BLaER1 treated with 17β-estradiol and CSF1 and Interleukin-3, amounts not matched to agents 10 nM and 100 nM (cell line): Measurements from ENCODE around the gene SPATA2L.

Source experiments
- H3K27ac ChIP-seq, 11 experiments: shearing (Covaris generic); formaldehyde crosslinking; 2 replicates each; pipeline ENCODE4 v1.8.1; 2022
- H3K27me3 ChIP-seq, 11 experiments: shearing (Covaris generic); formaldehyde crosslinking; 2 replicates each; pipeline ENCODE4 v1.8.1; 2022
- H3K36me3 ChIP-seq, 11 experiments: shearing (Covaris generic); formaldehyde crosslinking; 2 replicates each; pipeline ENCODE4 v1.8.1; 2022
- H3K4me1 ChIP-seq, 10 experiments: shearing (Covaris generic); formaldehyde crosslinking; 2 replicates each; pipeline ENCODE4 v1.8.1; 2022
- H3K4me2 ChIP-seq, 11 experiments: shearing (Covaris generic); formaldehyde crosslinking; 2 replicates each; pipeline ENCODE4 v1.8.1; 2022
- H3K4me3 ChIP-seq, 10 experiments: shearing (Covaris generic); formaldehyde crosslinking; 2 replicates each; pipeline ENCODE4 v1.8.1; 2022
- H3K9ac ChIP-seq, 11 experiments: shearing (Covaris generic); formaldehyde crosslinking; 2 replicates each; pipeline ENCODE4 v1.8.1; 2022
- H3K9me3 ChIP-seq, 11 experiments: shearing (Covaris generic); formaldehyde crosslinking; replicated peaks in 1 of 11; 2 replicates each; pipeline ENCODE4 v1.8.1; 2022
- H4K20me1 ChIP-seq, 11 experiments: shearing (Covaris generic); formaldehyde crosslinking; 2 replicates each; pipeline ENCODE4 v1.8.1; 2022
- Cebpa-rat ChIP-seq, 11 experiments: shearing (Covaris generic); IDR thresholded peaks; 2 replicates each; pipeline ENCODE4 v1.8.1; 2022

Gene SPATA2L

GRCh38 chr16:89657442-89658220, 43.9 kb downstream of the SPATA2L start, which contains the start of the genes CHMP1A and SPATA33:
TSS of gene CHMP1A (minus strand) at chr16:89657708. CDS start at chr16:89657588, 120 bp downstream.
TSS of gene SPATA33 (plus strand) at chr16:89657836. CDS start at chr16:89657912, 76 bp downstream.
- peak within 1 kb of the TSS; percentile 85 to 94 (median 89) for H3K27ac ChIP-seq
- no peak for TF ChIP-seq Cebpa-rat (IDR thresholded peaks at IDR 0.05)

GRCh38 chr16:89656435-89657121, 44.9 kb downstream of the SPATA2L start:
- peaks cover 29 to 53% (median 43%) of the 10 kb centered on the region in 11 experiments for H3K36me3 ChIP-seq
- peaks cover 29 to 48% (median 37%) of the 10 kb centered on the region in 10 experiments for H3K4me1 ChIP-seq
- TF ChIP-seq Cebpa-rat (IDR thresholded peaks at IDR 0.05), result no peak
- H3K9me3 ChIP-seq, result no peaks in the 10 kb centered on the region
- peak overlapping the region; percentile 90 to 99 (median 95) for H3K9ac ChIP-seq
- peak overlapping the region; percentile 77 to 99 (median 93) for H3K4me3 ChIP-seq
- H3K4me2 ChIP-seq, result peak overlapping the region; percentile 87 to 99 (median 96)
- no peaks in the 10 kb centered on the region for H3K27me3 ChIP-seq
- H4K20me1 ChIP-seq, result peaks cover 34 to 76% (median 47%) of the 10 kb centered on the region in 11 experiments; a peak in 21 of 22 replicates
- peak overlapping the region; percentile 85 to 94 (median 89) for H3K27ac ChIP-seq

More at GRCh38 chr16:89657442-89658220, 43.9 kb downstream of the SPATA2L start, which contains the start of the genes CHMP1A and SPATA33:
- H3K9ac ChIP-seq, result peak within 1 kb of the TSS; percentile 90 to 99 (median 95)
- H3K4me3 ChIP-seq, result peak within 1 kb of the TSS; percentile 77 to 99 (median 93)
- no peaks in the 10 kb centered on the region for H3K9me3 ChIP-seq
- peak within 1 kb of the TSS; percentile 87 to 99 (median 96) for H3K4me2 ChIP-seq
- H3K27me3 ChIP-seq, result no peaks in the 10 kb centered on the region
- H3K36me3 ChIP-seq, result peaks cover 22 to 54% (median 46%) of the 10 kb centered on the region in 11 experiments
- peaks cover 29 to 48% (median 37%) of the 10 kb centered on the region in 10 experiments for H3K4me1 ChIP-seq
- H4K20me1 ChIP-seq, result peaks cover 25 to 66% (median 37%) of the 10 kb centered on the region in 11 experiments; a peak in 21 of 22 replicates

DNA sequence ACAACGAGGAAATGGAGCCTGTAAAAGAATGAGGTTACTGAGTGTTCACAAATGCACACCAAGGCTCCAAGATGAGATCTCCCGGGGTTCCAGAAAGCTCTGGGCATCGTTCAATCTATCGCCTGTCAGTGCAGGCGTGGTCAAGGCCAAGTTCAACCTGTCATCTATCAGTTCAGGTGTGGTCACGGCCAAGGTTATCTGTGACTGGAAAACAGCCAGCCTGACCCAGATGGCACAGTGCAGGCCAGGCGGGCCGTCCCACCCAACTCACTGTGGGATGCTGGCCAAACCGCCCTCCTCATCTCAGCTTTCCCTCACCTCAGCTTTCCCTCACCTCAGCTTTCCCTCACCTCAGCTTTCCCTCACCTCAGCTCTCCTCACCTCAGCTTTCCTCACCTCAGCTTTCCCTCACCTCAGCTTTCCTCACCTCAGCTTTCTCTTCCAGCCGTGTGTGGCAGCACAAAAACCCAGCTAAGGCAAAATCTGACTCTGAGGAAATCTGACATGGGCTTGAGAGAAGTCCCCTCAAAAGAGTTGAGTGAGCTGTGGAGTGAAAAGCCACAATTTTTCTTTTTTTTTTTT, 46.4 kb downstream of the SPATA2L start:
- H3K4me1 ChIP-seq, result peaks cover 29 to 48% (median 37%) of the 10 kb centered on the region in 10 experiments
- H3K9me3 ChIP-seq, result no peaks in the 10 kb centered on the region
- H3K4me3 ChIP-seq, result no peak overlapping the region
- H3K9ac ChIP-seq, result peak overlapping the region in 6 of 11 experiments; percentile 13 to 99 (median 34); a peak in 7 of 22 replicates
- peaks cover 29 to 53% (median 43%) of the 10 kb centered on the region in 11 experiments for H3K36me3 ChIP-seq
- peaks cover 46 to 82% (median 62%) of the 10 kb centered on the region in 11 experiments; a peak in 21 of 22 replicates for H4K20me1 ChIP-seq
- H3K27ac ChIP-seq, result 0 out of 22 replicates have a peak overlapping the region, but pooled peaks of 1 of the 11 experiments have one; percentile 2
- H3K27me3 ChIP-seq, result no peaks in the 10 kb centered on the region
- peak overlapping the region; percentile 87 to 99 (median 96); a peak in 20 of 22 replicates for H3K4me2 ChIP-seq
- TF ChIP-seq Cebpa-rat (IDR thresholded peaks at IDR 0.05), result no peak

- H3K27ac ChIP-seq, result no peak overlapping the region
- H3K9me3 ChIP-seq, result no peaks in the 10 kb centered on the region
- no peak overlapping the region for H3K4me3 ChIP-seq
- H3K4me2 ChIP-seq, result no peak overlapping the region
- H3K4me1 ChIP-seq, result peaks cover 23 to 38% (median 27%) of the 10 kb centered on the region in 10 experiments
- H3K27me3 ChIP-seq, result no peaks in the 10 kb centered on the region
- peaks cover 29 to 55% (median 46%) of the 10 kb centered on the region in 11 experiments for H3K36me3 ChIP-seq
- TF ChIP-seq Cebpa-rat (IDR thresholded peaks at IDR 0.05), result no peak
- H3K9ac ChIP-seq, result no peak overlapping the region
- H4K20me1 ChIP-seq, result peaks cover 50 to 80% (median 65%) of the 10 kb centered on the region in 11 experiments; a peak in 21 of 22 replicates
Observed at GRCh38 chr16:89653656-89654295, 47.7 kb downstream of the SPATA2L start.

DNA sequence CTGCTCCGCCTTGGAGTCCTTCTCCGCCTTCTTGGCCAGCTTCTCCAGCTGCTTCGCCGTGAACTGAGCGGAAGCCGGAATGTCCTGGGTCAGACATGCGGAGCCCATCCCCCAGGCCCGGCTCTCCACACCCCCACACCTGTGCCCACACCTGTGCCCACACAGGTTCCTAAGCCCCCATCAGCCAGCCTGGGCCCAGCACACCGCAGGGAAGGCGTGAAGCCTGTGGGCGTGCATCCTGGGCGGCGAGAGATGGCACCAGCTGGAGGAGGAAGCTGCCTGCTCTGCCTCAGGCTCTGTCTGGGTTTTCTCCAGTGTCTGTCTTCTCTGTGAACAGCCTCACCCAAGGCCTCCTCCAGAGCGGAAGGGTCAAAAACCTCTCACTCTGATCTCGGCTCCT, 49.9 kb downstream of the SPATA2L start:
- no peak for TF ChIP-seq Cebpa-rat (IDR thresholded peaks at IDR 0.05)
- no peak overlapping the region for H3K27ac ChIP-seq
- peak overlapping the region in 4 of 11 experiments; percentile 21 to 33 (median 28); a peak in 5 of 22 replicates for H3K9ac ChIP-seq
- H4K20me1 ChIP-seq, result peaks cover 47 to 89% (median 66%) of the 10 kb centered on the region in 11 experiments; a peak in 21 of 22 replicates
- peaks cover 36 to 69% (median 59%) of the 10 kb centered on the region in 11 experiments for H3K36me3 ChIP-seq
- no peaks in the 10 kb centered on the region for H3K9me3 ChIP-seq
- H3K4me2 ChIP-seq, result no peak overlapping the region
- H3K4me1 ChIP-seq, result peaks cover 17 to 30% (median 19%) of the 10 kb centered on the region in 10 experiments
- no peaks in the 10 kb centered on the region for H3K27me3 ChIP-seq
- no peak overlapping the region for H3K4me3 ChIP-seq

DNA sequence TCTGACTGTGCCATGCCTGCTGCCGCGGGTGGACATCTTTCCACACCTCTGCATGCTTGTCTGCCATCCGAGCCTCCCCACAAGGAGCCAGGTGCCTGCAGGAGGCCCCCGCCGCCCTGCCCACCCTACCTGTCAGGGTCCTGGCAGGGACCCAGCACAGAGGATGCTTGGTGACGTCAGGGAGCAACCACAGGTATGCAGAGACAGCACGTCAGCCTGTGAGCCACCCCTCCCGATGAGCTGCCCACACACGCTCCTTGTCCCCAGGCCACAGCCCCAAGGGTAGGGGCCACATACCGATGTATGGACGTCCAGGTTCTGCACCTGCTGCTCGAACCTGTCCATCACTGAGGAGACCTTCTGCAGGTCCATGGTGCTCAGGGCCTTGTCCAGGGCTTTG, 54.6 kb downstream of the SPATA2L start:
- peaks cover 0 to 15% (median 4%) of the 10 kb centered on the region in 10 experiments; a peak in 14 of 20 replicates for H3K4me1 ChIP-seq
- H3K9ac ChIP-seq, result no peak overlapping the region
- H3K9me3 ChIP-seq, result no peaks in the 10 kb centered on the region
- H4K20me1 ChIP-seq, result peaks cover 15 to 88% (median 49%) of the 10 kb centered on the region in 11 experiments; a peak in 21 of 22 replicates
- no peak overlapping the region for H3K4me2 ChIP-seq
- peaks cover 49 to 72% (median 67%) of the 10 kb centered on the region in 11 experiments for H3K36me3 ChIP-seq
- no peaks in the 10 kb centered on the region for H3K27me3 ChIP-seq
- no peak overlapping the region for H3K27ac ChIP-seq
- no peak overlapping the region for H3K4me3 ChIP-seq
- no peak for TF ChIP-seq Cebpa-rat (IDR thresholded peaks at IDR 0.05)
